H1 (cell line): ENCODE measurements around the gene KLHL7. TPM values are rescaled to one million over a fixed set of nuclear protein-coding genes. Genes with fewer than 3 reads are reported as not detected.
A peak's percentile ranks its signal among the peaks of the same experiment; 100 is the strongest.

Experiments used
- CTCF ChIA-PET: fragments of 300-600 bp; sonication (Branson Sonifier 250); formaldehyde crosslinking; loops from one replicate; lab custom pipeline; 2021; ENCODE audit not compliant: partially characterized antibody; lab: Charles Lee
- POLR2A ChIA-PET: fragments of 300-600 bp; sonication (Branson Sonifier 250); formaldehyde crosslinking; loops from one replicate; lab custom pipeline; 2021; ENCODE audit warnings: inconsistent platforms; ENCODE audit not compliant: partially characterized antibody; lab: Charles Lee
- DNase-seq, 2 experiments: peaks; one replicate each; pipeline versions ENCODE4 v3.0.0 to v3.0.0-alpha.2; 2010 to 2022; ENCODE audit warnings: low spot score in 2 of 2, low read depth in 1 of 2, mixed read lengths in 1 of 2
- FAIRE-seq: peaks from 2 replicates; lab custom pipeline; 2011; peaks lifted over from hg19 to GRCh38; lab: Jason Lieb, UNC
- H2AFZ ChIP-seq: 2 replicates; pipeline ENCODE4 v1.8.1; 2012; ENCODE audit warnings: low read length, inconsistent platforms
- H2AK5ac ChIP-seq: 2 replicates; pipeline ENCODE4 v1.6.1; 2013; ENCODE audit warnings: low read depth, low read length
- H2BK120ac ChIP-seq: replicated peaks from 2 replicates; pipeline ENCODE3; 2013; ENCODE audit warnings: low read depth, low read length, inconsistent platforms
- H2BK12ac ChIP-seq: 2 replicates; pipeline ENCODE4 v1.6.1; 2013; ENCODE audit warnings: low read depth, low read length
- H2BK15ac ChIP-seq: 2 replicates; pipeline ENCODE4 v1.6.1; 2013; ENCODE audit warnings: low read length
- H2BK20ac ChIP-seq: 2 replicates; pipeline ENCODE4 v1.6.1; 2013; ENCODE audit warnings: low read length
- H2BK5ac ChIP-seq: 2 replicates; pipeline ENCODE4 v1.6.1; 2013; ENCODE audit warnings: low read depth, low read length
- H3K14ac ChIP-seq: 2 replicates; pipeline ENCODE4 v1.6.1; 2013; ENCODE audit warnings: inconsistent platforms; ENCODE audit not compliant: insufficient read length
- H3K18ac ChIP-seq: 2 replicates; pipeline ENCODE4 v1.6.1; 2013; ENCODE audit warnings: low read length; ENCODE audit errors: extremely low read depth
- H3K23ac ChIP-seq: 2 replicates; pipeline ENCODE4 v1.6.1; 2013; ENCODE audit warnings: inconsistent platforms; ENCODE audit not compliant: insufficient read length
- H3K23me2 ChIP-seq: 2 replicates; pipeline ENCODE4 v1.6.1; 2013; ENCODE audit warnings: low read depth, low read length
- H3K27ac ChIP-seq: 2 replicates; pipeline ENCODE4 v1.6.1; 2011; ENCODE audit warnings: low read depth, low read length, inconsistent platforms
- H3K27me3 ChIP-seq, 4 experiments: replicated peaks in 1 of 4; 1 replicate in 1 of 4; 2 replicates in 3 of 4; pipeline versions ENCODE4 v1.6.1 to v1.8.1; 2011 to 2013; ENCODE audit warnings: low read length in 3 of 4, mild to moderate bottlenecking in 3 of 4, inconsistent platforms in 2 of 4, mixed read lengths in 2 of 4, moderate library complexity in 1 of 4; ENCODE audit not compliant: control insufficient read depth in 3 of 4, insufficient read depth in 3 of 4; ENCODE audit errors: extremely low read depth in 1 of 4
- H3K36me3 ChIP-seq, 4 experiments: 2 replicates each; pipeline versions ENCODE4 v1.6.1 to v1.8.1; 2011 to 2013; ENCODE audit warnings: mild to moderate bottlenecking in 4 of 4, low read length in 3 of 4, moderate library complexity in 2 of 4, control low read depth in 1 of 4, inconsistent platforms in 1 of 4; ENCODE audit not compliant: insufficient read depth in 4 of 4, control insufficient read depth in 2 of 4
- H3K4ac ChIP-seq: replicated peaks from 2 replicates; pipeline ENCODE3; 2013; ENCODE audit warnings: low read length, low read depth, mixed read lengths, inconsistent platforms; ENCODE audit not compliant: insufficient read length
- H3K4me1 ChIP-seq, 4 experiments: replicated peaks in 1 of 4; 1 replicate in 1 of 4; 2 replicates in 3 of 4; pipeline versions ENCODE4 v1.6.1 to v1.8.1; 2011 to 2013; ENCODE audit warnings: low read length in 3 of 4, inconsistent platforms in 2 of 4, mixed read lengths in 1 of 4; ENCODE audit not compliant: insufficient read depth in 4 of 4, control insufficient read depth in 3 of 4
- H3K4me2 ChIP-seq, 2 experiments: 2 replicates each; pipeline versions ENCODE4 v1.6.1 to v1.8.1; 2011 to 2013; ENCODE audit warnings: low read depth in 2 of 2, low read length in 2 of 2, control low read depth in 1 of 2, inconsistent platforms in 1 of 2, mild to moderate bottlenecking in 1 of 2; ENCODE audit not compliant: insufficient read depth in 1 of 2
- H3K4me3 ChIP-seq, 4 experiments: fragments of 200-600, 300-600 bp in 1 of 4; sonication (generic), shearing (Covaris generic), sonication (Bioruptor Twin) in 1 of 4; 2 replicates each; pipeline versions ENCODE4 v1.5.1 to v1.8.1; 2011 to 2016; ENCODE audit warnings: low read length in 4 of 4, low read depth in 3 of 4, control low read depth in 2 of 4, inconsistent platforms in 2 of 4, mild to moderate bottlenecking in 2 of 4, mixed read lengths in 1 of 4, moderate library complexity in 1 of 4; ENCODE audit not compliant: insufficient read depth in 2 of 4; ENCODE audit errors: extremely low read depth in 1 of 4
- H3K56ac ChIP-seq: replicated peaks from 2 replicates; pipeline ENCODE3; 2013; ENCODE audit warnings: low read depth, mild to moderate bottlenecking, mixed read lengths, low read length, inconsistent platforms; ENCODE audit not compliant: insufficient read length
- H3K79me1 ChIP-seq: 2 replicates; pipeline ENCODE4 v1.6.1; 2013; ENCODE audit warnings: low read depth, low read length, control low read depth
- H3K79me2 ChIP-seq, 2 experiments: 2 replicates each; pipeline versions ENCODE4 v1.6.1 to v1.8.1; 2012 to 2013; ENCODE audit warnings: low read length in 2 of 2, mild to moderate bottlenecking in 2 of 2, inconsistent platforms in 1 of 2; ENCODE audit not compliant: insufficient read depth in 2 of 2, control insufficient read depth in 1 of 2
- H3K9ac ChIP-seq, 4 experiments: replicated peaks in 1 of 4; 1 replicate in 1 of 4; 2 replicates in 3 of 4; pipeline versions ENCODE4 v1.6.1 to v1.8.1; 2011 to 2013; ENCODE audit warnings: low read depth in 3 of 4, low read length in 3 of 4, control low read depth in 2 of 4, mild to moderate bottlenecking in 2 of 4, moderate library complexity in 2 of 4, inconsistent platforms in 1 of 4; ENCODE audit errors: extremely low read depth in 1 of 4
- H3K9me3 ChIP-seq, 2 experiments: 2 replicates each; pipeline versions ENCODE4 v1.6.1 to v1.8.1; 2012 to 2013; ENCODE audit warnings: mild to moderate bottlenecking in 2 of 2, moderate library complexity in 2 of 2, control low read depth in 1 of 2, inconsistent platforms in 1 of 2, low read depth in 1 of 2, low read length in 1 of 2, mixed read lengths in 1 of 2; ENCODE audit not compliant: insufficient read depth in 2 of 2
- H4K20me1 ChIP-seq, 2 experiments: replicated peaks in 1 of 2; 2 replicates each; pipeline versions ENCODE3 to v1.8.1; 2011 to 2013; ENCODE audit warnings: inconsistent platforms in 2 of 2, low read length in 2 of 2, mild to moderate bottlenecking in 1 of 2; ENCODE audit not compliant: insufficient read depth in 2 of 2, control insufficient read depth in 1 of 2
- H4K5ac ChIP-seq: 2 replicates; pipeline ENCODE4 v1.6.1; 2013; ENCODE audit warnings: low read length, low read depth, mixed read lengths, inconsistent platforms; ENCODE audit not compliant: insufficient read length
- H4K8ac ChIP-seq: 2 replicates; pipeline ENCODE4 v1.8.0; 2013; ENCODE audit warnings: mild to moderate bottlenecking, moderate library complexity, low read length, inconsistent platforms; ENCODE audit not compliant: insufficient read depth; ENCODE audit errors: extremely low read depth
- H4K91ac ChIP-seq: replicated peaks from 2 replicates; pipeline ENCODE3; 2013; ENCODE audit warnings: low read length, mixed read lengths, inconsistent platforms; ENCODE audit not compliant: insufficient read length
- CBX5 ChIP-seq: fragments of 300-800, 300-1000 bp; sonication (generic); IDR thresholded peaks from 2 replicates; pipeline ENCODE4 v1.7.1; 2016; ENCODE audit warnings: antibody characterized with exemption, low read length, low read depth
- MAFK ChIP-seq: IDR thresholded peaks from 2 replicates; pipeline ENCODE4 v1.6.1; 2012; ENCODE audit warnings: low read depth, mild to moderate bottlenecking, improper control_type of control experiment, low read length
- POU5F1 ChIP-seq: IDR thresholded peaks from 2 replicates; pipeline ENCODE4 v1.6.1; 2011; ENCODE audit warnings: low read depth, mild to moderate bottlenecking, low read length, moderate library complexity
- RBBP5 ChIP-seq: IDR thresholded peaks from 2 replicates; pipeline ENCODE4 v1.7.1; 2012; ENCODE audit warnings: low read depth, mild to moderate bottlenecking, inconsistent platforms, low read length, moderate library complexity, borderline replicate concordance
- WGBS, 2 experiments: shearing (Covaris generic) in 1 of 2; methylation state at CpG; one replicate each; pipeline versions ENCODE4 v1.1.6 to v1.1.7; 2013 to 2015; ENCODE audit warnings: low lambda C conversion rate in 2 of 2, mixed read lengths in 2 of 2, inconsistent platforms in 1 of 2, low coverage in 1 of 2, missing lambda C conversion rate in 1 of 2; ENCODE audit not compliant: insufficient replicate concordance in 2 of 2, insufficient coverage in 1 of 2, insufficient read length in 1 of 2; ENCODE audit errors: extremely low coverage in 1 of 2, missing lambda C conversion rate in 1 of 2; 5-methylcytosine and 5-hydroxymethylcytosine counted together
- polyA plus RNA-seq, 7 experiments: library from polyadenylated mRNA; depleted of rRNA in 3 of 7; stranded (reverse) in 5 of 7; unstranded in 2 of 7; fragments of >200 nt in 5 of 7; fragments of 200-250 nt in 2 of 7; gene quantifications; 1 replicate in 5 of 7; 2 replicates in 1 of 7; 4 replicates in 1 of 7; pipeline versions ENCODE4 v1.2.1 to v1.2.3, GENCODE V29; 2011 to 2013; ENCODE audit warnings: missing spikeins in 2 of 7, mixed read lengths in 2 of 7
- total RNA-seq: library from RNA; stranded (reverse); fragmentation: NEBNext Ultra II Directional; extraction: Animal tissue kit (Norgen Biotek cat#: 25700); gene quantifications from 2 replicates; pipeline ENCODE4 v1.2.1, GENCODE V29; 2021

The KLHL7 gene
- total and polyA plus RNA-seq, 2 of the 8 experiments (the other 6 are each of a cell fraction or from before 2014, with no cell fraction given) = 65.3 to 115 TPM

DNA sequence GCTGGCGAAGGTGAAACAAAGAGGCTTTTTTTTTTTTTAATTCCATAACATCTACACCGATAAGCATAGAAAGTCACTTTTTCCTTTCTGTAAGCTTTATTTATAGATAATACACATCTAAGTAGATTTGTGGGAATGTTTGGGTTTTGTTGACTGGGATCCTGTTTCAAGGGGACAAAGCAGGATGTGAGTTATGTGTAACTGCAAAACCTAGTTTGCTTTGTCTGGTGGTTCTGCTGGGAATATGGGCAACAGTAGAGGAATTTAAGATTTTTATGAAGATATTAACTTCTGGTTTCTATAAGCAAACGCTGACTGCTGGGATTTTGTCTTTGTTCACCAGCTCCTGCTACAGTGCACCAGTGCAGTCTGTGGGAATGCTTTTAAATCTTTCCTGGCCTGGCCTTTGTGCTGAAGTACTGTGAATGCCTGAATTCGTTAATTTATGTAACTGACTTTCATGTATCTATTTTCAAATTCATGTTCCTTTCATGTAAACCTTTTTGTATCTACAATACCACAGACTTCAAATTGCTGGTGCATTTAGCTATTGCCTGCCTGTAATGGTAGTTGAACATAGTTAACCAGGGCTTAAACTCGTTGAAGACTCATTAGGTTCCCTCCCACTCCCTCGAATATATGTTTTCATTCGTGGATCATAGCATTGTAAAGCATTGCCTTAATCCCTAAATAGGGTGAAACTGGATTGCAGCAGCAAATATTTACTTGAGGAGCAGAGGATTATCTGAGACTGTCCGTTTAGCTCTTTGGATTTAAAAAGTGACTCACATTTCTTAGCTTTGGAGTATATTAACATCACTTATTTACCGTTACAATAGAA lies 1.5 kb downstream of the KLHL7 start:
- Histone ChIP-seq H2BK5ac (peak overlapping the region; percentile 41), H3K79me2 (peaks cover 34 to 67% of the 10 kb centered on the region in 2 experiments), H3K9ac (peak overlapping the region; percentile 69 to 93 (median 84)), H4K91ac (no peak overlapping the region), H3K4me2 (peak overlapping the region; percentile 84), H2BK120ac (no peak overlapping the region), H3K14ac (no peak overlapping the region), H3K79me1 (no peaks in the 10 kb centered on the region; the same call in none of the 2 replicates), H3K27ac (peak overlapping the region; percentile 74), H3K23me2 (peaks cover 3% of the 10 kb centered on the region; the same call in 1 of the 2 replicates), H2AFZ (no peak overlapping the region), H3K4ac (no peak overlapping the region), H3K4me3 (peak overlapping the region; percentile 93 to 97 (median 94)), H4K20me1 (peaks cover 0 to 6% of the 10 kb centered on the region in 2 experiments), H2BK15ac (0 out of 2 replicates have a peak overlapping the region, but pooled peaks have one; percentile 33), H2AK5ac (no peak overlapping the region; the same call in 1 of the 2 replicates), H3K27me3 (no peaks in the 10 kb centered on the region), H2BK20ac (no peak overlapping the region), H2BK12ac (no peak overlapping the region), H3K23ac (no peak overlapping the region), H3K4me1 (peaks cover 0 to 8% (median 4%) of the 10 kb centered on the region in 4 experiments; a peak in 4 of 7 replicates), H3K9me3 (no peaks in the 10 kb centered on the region), H4K8ac (no peak overlapping the region), H3K56ac (no peak overlapping the region), H3K36me3 (no peaks in the 10 kb centered on the region), H4K5ac (no peak overlapping the region), H3K18ac (no peak overlapping the region)
- ChIA-PET CTCF (interaction anchor here (1.2 to 1.5 kb wide), 5 partner anchors 8 to 52 kb away, joined by 3 to 6 read pairs (median 4); no protein-coding TSS in a partner anchor), POLR2A (interaction anchor here (0.7 to 4.5 kb wide), 20 partner anchors 9 to 425 kb away, joined by 3 to 96 read pairs (median 5); partner anchors contain the start of genes NUP42 and TRA2A)
- DNase-seq (no peak), FAIRE-seq (no peak)
- WGBS, 2 experiments = 10% methylated on average over 9 of the region's 9 CpGs; no CpG with 5 or more reads in 1 of the 2 experiments
- TF ChIP-seq MAFK = no peak
- 0 out of 2 replicates have a peak, but pooled peaks have one; percentile 6 for TF ChIP-seq RBBP5
- TF ChIP-seq CBX5 = no peak
- TF ChIP-seq POU5F1 = no peak
